CD14-positive monocyte (primary cell): ENCODE data around the gene LIX1L. TPM values are rescaled to one million over a fixed set of nuclear protein-coding genes. Genes with fewer than 3 reads are reported as not detected.

Experiments
- DNase-seq, 3 donors: peaks; one replicate each; pipeline ENCODE4 v3.0.0-alpha.2; 2011 to 2022
- H2AFZ ChIP-seq: 2 replicates; pipeline ENCODE4 v1.6.0; 2012; ENCODE audit warnings: mild to moderate bottlenecking, low read depth, low read length, inconsistent platforms; ENCODE audit not compliant: insufficient read depth, poor library complexity, severe bottlenecking
- H3K27ac ChIP-seq, 2 donors: 1 replicate in 1 of 2; 2 replicates in 1 of 2; pipeline ENCODE4 v1.5.1; 2012 to 2013; ENCODE audit warnings: low read length in 2 of 2, control low read depth in 1 of 2, inconsistent platforms in 1 of 2, low read depth in 1 of 2, mild to moderate bottlenecking in 1 of 2
- H3K27me3 ChIP-seq, 2 donors: one replicate each; pipeline versions ENCODE4 v1.6.0 to v1.6.1; 2011 to 2013; ENCODE audit warnings: low read length in 2 of 2; ENCODE audit not compliant: control insufficient read depth in 2 of 2, insufficient read depth in 2 of 2
- H3K36me3 ChIP-seq, 2 donors: replicated peaks in 1 of 2; 1 replicate in 1 of 2; 2 replicates in 1 of 2; pipeline versions ENCODE4 v1.5.1 to v1.6.1; 2012 to 2013; ENCODE audit warnings: low read length in 2 of 2, control low read depth in 1 of 2, inconsistent platforms in 1 of 2, mild to moderate bottlenecking in 1 of 2; ENCODE audit not compliant: insufficient read depth in 2 of 2, control insufficient read depth in 1 of 2
- H3K4me1 ChIP-seq, 2 donors: 1 replicate in 1 of 2; 2 replicates in 1 of 2; pipeline versions ENCODE4 v1.5.1 to v1.6.1; 2012 to 2013; ENCODE audit warnings: low read length in 2 of 2, control low read depth in 1 of 2, inconsistent platforms in 1 of 2, mild to moderate bottlenecking in 1 of 2, moderate library complexity in 1 of 2; ENCODE audit not compliant: insufficient read depth in 2 of 2, control insufficient read depth in 1 of 2
- H3K4me2 ChIP-seq: replicated peaks from 2 replicates; pipeline ENCODE3; 2012; ENCODE audit warnings: low read length, moderate library complexity, mild to moderate bottlenecking; ENCODE audit not compliant: poor library complexity, severe bottlenecking; ENCODE audit errors: extremely low read depth
- H3K4me3 ChIP-seq, 3 experiments: fragments of 200-600 bp in 1 of 3; sonication (generic) in 1 of 3; replicated peaks in 1 of 3; 1 replicate in 2 of 3; 2 replicates in 1 of 3; pipeline ENCODE4 v1.5.1; 2011 to 2013; ENCODE audit warnings: low read length in 3 of 3, mild to moderate bottlenecking in 3 of 3, control low read depth in 2 of 3, low read depth in 2 of 3, inconsistent platforms in 1 of 3, moderate library complexity in 1 of 3
- H3K79me2 ChIP-seq: 2 replicates; pipeline ENCODE4 v1.6.0; 2012; ENCODE audit warnings: mild to moderate bottlenecking, control low read depth, inconsistent platforms, low read length, moderate library complexity; ENCODE audit not compliant: insufficient read depth
- H3K9ac ChIP-seq: 2 replicates; pipeline ENCODE4 v1.6.0; 2017; ENCODE audit warnings: low read length, mild to moderate bottlenecking; ENCODE audit not compliant: insufficient read depth, poor library complexity, severe bottlenecking
- H3K9me3 ChIP-seq, 2 donors: replicated peaks in 1 of 2; 1 replicate in 1 of 2; 2 replicates in 1 of 2; pipeline versions ENCODE4 v1.5.1 to v1.6.1; 2012 to 2013; ENCODE audit warnings: low read length in 2 of 2, control low read depth in 1 of 2; ENCODE audit not compliant: control insufficient read depth in 1 of 2, insufficient read depth in 1 of 2
- H4K20me1 ChIP-seq: 2 replicates; pipeline ENCODE4 v1.6.0; 2012; ENCODE audit warnings: mild to moderate bottlenecking, low read length, control low read depth, moderate library complexity; ENCODE audit not compliant: insufficient read depth
- H3K27ac Mint-ChIP-seq, 7 donors: one replicate each; pipeline ENCODE4 v1.8.0; 2020; ENCODE audit warnings: mild to moderate bottlenecking in 7 of 7, mixed read lengths in 7 of 7, moderate library complexity in 6 of 7, inconsistent platforms in 2 of 7
- H3K27me3 Mint-ChIP-seq, 3 donors: one replicate each; pipeline ENCODE4 v1.8.0; 2021 to 2022; ENCODE audit warnings: low read depth in 3 of 3, mild to moderate bottlenecking in 3 of 3, mixed read lengths in 3 of 3, moderate library complexity in 3 of 3, inconsistent platforms in 1 of 3
- H3K36me3 Mint-ChIP-seq, 2 donors: one replicate each; pipeline ENCODE4 v1.8.0; 2020; ENCODE audit warnings: mixed read lengths in 2 of 2, inconsistent platforms in 1 of 2, mild to moderate bottlenecking in 1 of 2
- H3K4me1 Mint-ChIP-seq: one replicate; pipeline ENCODE4 v1.8.0; 2020; ENCODE audit warnings: mild to moderate bottlenecking, mixed read lengths
- H3K4me3 Mint-ChIP-seq, 2 donors: one replicate each; pipeline ENCODE4 v1.8.0; 2020; ENCODE audit warnings: mild to moderate bottlenecking in 2 of 2, mixed read lengths in 2 of 2, moderate library complexity in 1 of 2
- H3K9me3 Mint-ChIP-seq, 7 donors: one replicate each; pipeline ENCODE4 v1.8.0; 2020 to 2022; ENCODE audit warnings: mixed read lengths in 7 of 7, mild to moderate bottlenecking in 6 of 7, moderate library complexity in 6 of 7, inconsistent platforms in 2 of 7
- CTCF ChIP-seq: fragments of 200-600 bp; IDR thresholded peaks from one replicate; pipeline ENCODE4 v1.8.0; 2022; ENCODE audit warnings: antibody characterized with exemption, mild to moderate bottlenecking
- WGBS: methylation state at CpG from one replicate; pipeline ENCODE4 v1.1.5; 2013; ENCODE audit warnings: missing lambda C conversion rate; ENCODE audit not compliant: insufficient coverage; 5-methylcytosine and 5-hydroxymethylcytosine counted together
- intact Hi-C, 2 donors: fragments of 100-400 bp; cut with micrococcal nuclease; formaldehyde crosslinking; loops; one replicate each; pipeline versions ENCODE4 v1.15.0 to v1.15.1; 2023
- polyA plus RNA-seq, 3 donors: library from polyadenylated mRNA; depleted of rRNA in 1 of 3; unstranded in 2 of 3; stranded (reverse) in 1 of 3; fragments of 300-500 nt in 2 of 3; fragments of >200 nt in 1 of 3; fragmentation: Illumina TruSeq in 2 of 3; gene quantifications; 1 replicate in 2 of 3; 2 replicates in 1 of 3; pipeline ENCODE4 v1.2.3, GENCODE V29; 2012 to 2021

Gene LIX1L
- polyA plus RNA-seq, 3 donors = 6.3 to 13.6 (median 8.5) TPM

GRCh38 chr1:145891143-145891542 lies 66.7 kb downstream of the LIX1L start:
- Mint-ChIP-seq H3K4me3 (no peak overlapping the region), H3K27me3 (peaks cover 2 to 9% (median 7%) of the 10 kb centered on the region in 3 donors), H3K9me3 (peaks cover 0 to 2% (median 0%) of the 10 kb centered on the region in 7 donors), H3K27ac (no peak overlapping the region), H3K36me3 (peaks cover 0 to 2% of the 10 kb centered on the region in 2 donors), H3K4me1 (peaks cover 4% of the 10 kb centered on the region)
- Histone ChIP-seq H3K27ac (no peak overlapping the region), H2AFZ (no peak overlapping the region), H3K4me1 (peaks cover 2 to 7% of the 10 kb centered on the region in 2 donors), H3K4me3 (no peak overlapping the region), H3K9me3 (no peaks in the 10 kb centered on the region), H3K27me3 (no peaks in the 10 kb centered on the region), H3K4me2 (no peak overlapping the region), H3K79me2 (no peaks in the 10 kb centered on the region), H4K20me1 (no peaks in the 10 kb centered on the region), H3K9ac (no peak overlapping the region), H3K36me3 (no peaks in the 10 kb centered on the region)
- intact Hi-C loops = loop anchor here (5.0 to 10.0 kb wide), 2 partner anchors 121 to 124 kb away; no protein-coding TSS in a partner anchor
- DNase-seq = no peak
- TF ChIP-seq CTCF = no peak
- WGBS = no CpG with 5 or more reads among the region's 1 CpG

GRCh38 chr1:145889722-145890121 lies 68.1 kb downstream of the LIX1L start:
- DNase-seq = no peak
- intact Hi-C loops = loop anchor here (5.0 to 10.0 kb wide), 3 partner anchors 42 to 125 kb away; partner anchors contain the start of gene NUDT17 (in 1 of the 2)
- WGBS = 69% methylated on average over 2 of the region's 3 CpGs

More at GRCh38 chr1:145889722-145890121, 68.1 kb downstream of the LIX1L start:
- no peak overlapping the region for H2AFZ ChIP-seq
- no peak overlapping the region for H3K4me2 ChIP-seq
- H3K4me1 ChIP-seq = peaks cover 8 to 18% of the 10 kb centered on the region in 2 donors
- H3K36me3 ChIP-seq = no peaks in the 10 kb centered on the region
- H3K9me3 ChIP-seq = no peaks in the 10 kb centered on the region
- Mint-ChIP-seq H3K9me3 (peaks cover 0 to 2% (median 0%) of the 10 kb centered on the region in 7 donors), H3K4me3 (no peak overlapping the region), H3K4me1 (peaks cover 14% of the 10 kb centered on the region), H3K27me3 (peaks cover 11 to 17% (median 14%) of the 10 kb centered on the region in 3 donors), H3K27ac (no peak overlapping the region), H3K36me3 (peaks cover 0 to 2% of the 10 kb centered on the region in 2 donors)
- H3K4me3 ChIP-seq = no peak overlapping the region
- no peaks in the 10 kb centered on the region for H4K20me1 ChIP-seq
- no peak for TF ChIP-seq CTCF
- H3K27ac ChIP-seq = no peak overlapping the region
- no peaks in the 10 kb centered on the region for H3K79me2 ChIP-seq
- H3K27me3 ChIP-seq = peaks cover 5 to 8% of the 10 kb centered on the region in 2 donors
- no peak overlapping the region for H3K9ac ChIP-seq
